ENCODE measurements around the gene RMRP. TPM values are rescaled to one million over a fixed set of nuclear protein-coding genes. Genes with fewer than 3 reads are reported as not detected.

The RMRP gene
- total RNA-seq, 1 experiment from 2014 or later = 36,790 TPM

- ATAC-seq = no peak
- POLR2A ChIA-PET (ENCODE audit: unreplicated experiment) = interaction anchor here (0.5 kb wide), 1 partner anchor 811 kb away, joined by 5 read pairs; no protein-coding TSS in a partner anchor
- BruUV-seq (replicated peaks) = no TSS peak
Measured at GRCh38 chr9:35682520-35683315, 24.9 kb upstream of the RMRP start.

GRCh38 chr9:35682051-35682450 lies 24.2 kb upstream of the RMRP start:
- H3K4me1 ChIP-seq (ENCODE audit: insufficient read depth, low read length) = no peaks in the 10 kb centered on the region
- no peak overlapping the region for H3K4me3 ChIP-seq (ENCODE audit: low read length)
- intact Hi-C loops (cut with micrococcal nuclease) = no loop called here
- no peaks in the 10 kb centered on the region for H3K9me3 ChIP-seq (ENCODE audit: low read length)
- H3K9me2 ChIP-seq (replicated peaks; ENCODE audit: low read length) = no peaks in the 10 kb centered on the region
- no peaks in the 10 kb centered on the region for H4K20me1 ChIP-seq (ENCODE audit: low read length)
- no peak overlapping the region for H3K27ac ChIP-seq (ENCODE audit: low read length)
- ChIA-PET CTCF (no interaction called here), POLR2A (ENCODE audit: unreplicated experiment) (no interaction called here)
- H3K9ac ChIP-seq (ENCODE audit: low read length) = no peak overlapping the region
- no peak for ATAC-seq
- no peak overlapping the region for H3K4me2 ChIP-seq (ENCODE audit: low read length)
- H3K27me3 ChIP-seq (ENCODE audit: low read length) = no peaks in the 10 kb centered on the region
- DNase-seq = no peak
- H3F3A ChIP-seq (ENCODE audit: low read length, unreplicated experiment) = no peaks in the 10 kb centered on the region
- no TSS peak for BruUV-seq (replicated peaks)
- TF ChIP-seq EZH2phosphoT487 (IDR thresholded peaks at IDR 0.05; ENCODE audit: borderline replicate concordance, low read length) = no peak
- TF ChIP-seq, protein P1, sequence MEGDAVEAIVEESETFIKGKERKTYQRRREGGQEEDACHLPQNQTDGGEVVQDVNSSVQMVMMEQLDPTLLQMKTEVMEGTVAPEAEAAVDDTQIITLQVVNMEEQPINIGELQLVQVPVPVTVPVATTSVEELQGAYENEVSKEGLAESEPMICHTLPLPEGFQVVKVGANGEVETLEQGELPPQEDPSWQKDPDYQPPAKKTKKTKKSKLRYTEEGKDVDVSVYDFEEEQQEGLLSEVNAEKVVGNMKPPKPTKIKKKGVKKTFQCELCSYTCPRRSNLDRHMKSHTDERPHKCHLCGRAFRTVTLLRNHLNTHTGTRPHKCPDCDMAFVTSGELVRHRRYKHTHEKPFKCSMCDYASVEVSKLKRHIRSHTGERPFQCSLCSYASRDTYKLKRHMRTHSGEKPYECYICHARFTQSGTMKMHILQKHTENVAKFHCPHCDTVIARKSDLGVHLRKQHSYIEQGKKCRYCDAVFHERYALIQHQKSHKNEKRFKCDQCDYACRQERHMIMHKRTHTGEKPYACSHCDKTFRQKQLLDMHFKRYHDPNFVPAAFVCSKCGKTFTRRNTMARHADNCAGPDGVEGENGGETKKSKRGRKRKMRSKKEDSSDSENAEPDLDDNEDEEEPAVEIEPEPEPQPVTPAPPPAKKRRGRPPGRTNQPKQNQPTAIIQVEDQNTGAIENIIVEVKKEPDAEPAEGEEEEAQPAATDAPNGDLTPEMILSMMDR (conservative IDR thresholded peaks at IDR 0.05; ENCODE audit: low read depth, low read length) = no peak
- TF ChIP-seq EZH2 (IDR thresholded peaks at IDR 0.05; ENCODE audit: low read length, unreplicated experiment) = no peak
- no peaks in the 10 kb centered on the region for H3K79me2 ChIP-seq (ENCODE audit: low read length)
- no peaks in the 10 kb centered on the region for H3K36me3 ChIP-seq (ENCODE audit: low read depth, low read length)
- H2AFZ ChIP-seq (ENCODE audit: low read length) = no peak overlapping the region

More at GRCh38 chr9:35682520-35683315, 24.9 kb upstream of the RMRP start:
- no peak for DNase-seq
- H3K27me3 ChIP-seq (ENCODE audit: low read length) = no peaks in the 10 kb centered on the region
- H3K4me1 ChIP-seq (ENCODE audit: insufficient read depth, low read length) = no peaks in the 10 kb centered on the region; the same call in 1 of the 2 replicates
- H3K9ac ChIP-seq (ENCODE audit: low read length) = no peak overlapping the region
- H2AFZ ChIP-seq (ENCODE audit: low read length) = no peak overlapping the region
- no peaks in the 10 kb centered on the region for H3K9me2 ChIP-seq (replicated peaks; ENCODE audit: low read length)
- intact Hi-C loops (cut with micrococcal nuclease) = no loop called here
- no peaks in the 10 kb centered on the region for H3F3A ChIP-seq (ENCODE audit: low read length, unreplicated experiment)
- H3K9me3 ChIP-seq (ENCODE audit: low read length) = no peaks in the 10 kb centered on the region
- CTCF ChIA-PET = no interaction called here
- H4K20me1 ChIP-seq (ENCODE audit: low read length) = no peaks in the 10 kb centered on the region
- H3K4me2 ChIP-seq (ENCODE audit: low read length) = no peak overlapping the region
- TF ChIP-seq EZH2 (IDR thresholded peaks at IDR 0.05; ENCODE audit: low read length, unreplicated experiment) (no peak), EZH2phosphoT487 (IDR thresholded peaks at IDR 0.05; ENCODE audit: borderline replicate concordance, low read length) (no peak)
- TF ChIP-seq, protein P1 (conservative IDR thresholded peaks at IDR 0.05; ENCODE audit: low read depth, low read length) = no peak
- no peak overlapping the region for H3K27ac ChIP-seq (ENCODE audit: low read length)
- no peak overlapping the region for H3K4me3 ChIP-seq (ENCODE audit: low read length)
- H3K36me3 ChIP-seq (ENCODE audit: low read depth, low read length) = no peaks in the 10 kb centered on the region
- H3K79me2 ChIP-seq (ENCODE audit: low read length) = no peaks in the 10 kb centered on the region

DNA sequence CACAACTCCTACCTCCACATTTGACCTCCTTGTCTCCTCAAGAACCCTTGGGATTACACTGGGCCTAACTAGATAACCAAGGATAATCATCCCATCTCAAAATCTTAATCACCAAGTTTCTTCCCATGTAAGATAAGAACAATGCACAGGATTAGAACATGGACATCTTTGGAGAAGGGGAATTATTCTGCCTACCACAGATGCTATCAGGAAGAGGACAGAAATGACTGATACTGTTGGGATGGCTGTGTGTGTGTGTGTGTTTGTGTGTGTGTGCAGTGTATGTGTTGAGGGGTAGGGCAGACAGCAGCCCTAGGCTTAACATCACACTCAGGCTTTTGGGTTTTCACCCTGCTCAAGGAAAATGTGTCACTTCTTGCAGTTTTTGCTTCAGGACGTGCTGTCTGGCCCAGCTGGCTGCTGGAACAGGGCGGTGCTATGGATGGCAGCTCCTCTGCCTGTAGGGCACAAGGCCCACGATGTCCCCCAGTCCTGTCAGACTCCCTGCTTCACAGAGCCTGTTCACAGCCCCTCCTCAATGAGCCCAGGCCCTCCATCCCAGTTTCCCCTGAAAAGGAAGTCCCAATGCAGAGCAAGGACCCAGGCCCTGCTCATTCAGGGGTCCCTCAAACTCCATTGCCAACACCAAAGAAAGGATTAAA lies 23.7 kb upstream of the RMRP start:
- Histone ChIP-seq H3K9ac (ENCODE audit: low read length) (no peak overlapping the region), H3K4me2 (ENCODE audit: low read length) (no peak overlapping the region), H3K27me3 (ENCODE audit: low read length) (no peaks in the 10 kb centered on the region), H3K9me3 (ENCODE audit: low read length) (no peaks in the 10 kb centered on the region), H3F3A (ENCODE audit: low read length, unreplicated experiment) (no peaks in the 10 kb centered on the region), H3K9me2 (replicated peaks; ENCODE audit: low read length) (no peaks in the 10 kb centered on the region), H3K4me1 (ENCODE audit: insufficient read depth, low read length) (no peaks in the 10 kb centered on the region), H3K4me3 (ENCODE audit: low read length) (no peak overlapping the region), H3K79me2 (ENCODE audit: low read length) (no peaks in the 10 kb centered on the region), H4K20me1 (ENCODE audit: low read length) (no peaks in the 10 kb centered on the region), H3K27ac (ENCODE audit: low read length) (no peak overlapping the region), H3K36me3 (ENCODE audit: low read depth, low read length) (no peaks in the 10 kb centered on the region), H2AFZ (ENCODE audit: low read length) (no peak overlapping the region)
- ChIA-PET POLR2A (ENCODE audit: unreplicated experiment) (no interaction called here), CTCF (no interaction called here)
- TF ChIP-seq, protein P1 (conservative IDR thresholded peaks at IDR 0.05; ENCODE audit: low read depth, low read length) = no peak
- TF ChIP-seq EZH2phosphoT487 (IDR thresholded peaks at IDR 0.05; ENCODE audit: borderline replicate concordance, low read length) = no peak
- no peak for TF ChIP-seq EZH2 (IDR thresholded peaks at IDR 0.05; ENCODE audit: low read length, unreplicated experiment)
- ATAC-seq (no peak), DNase-seq (no peak)
- no TSS peak for BruUV-seq (replicated peaks)
- intact Hi-C loops (cut with micrococcal nuclease) = no loop called here
